Stimulated activated naive CD8-positive, alpha-beta T cell treated with anti-CD3 and anti-CD28 coated beads, Interleukin-15, Interleukin-2, amounts not matched to agents 100 ng/mL and 50 ng/mL, for 24 hours (primary cell): ENCODE data around the gene SRMS.
A peak's percentile ranks its signal among the peaks of the same experiment; 100 is the strongest.

ENCODE experiments used
- H3K27ac Mint-ChIP-seq: one replicate; pipeline ENCODE4 v1.8.0; 2021; ENCODE audit warnings: mild to moderate bottlenecking, mixed read lengths
- H3K27me3 Mint-ChIP-seq: one replicate; pipeline ENCODE4 v1.8.0; 2021; ENCODE audit warnings: mixed read lengths
- H3K36me3 Mint-ChIP-seq: one replicate; pipeline ENCODE4 v1.8.0; 2021; ENCODE audit warnings: low read depth, mixed read lengths
- H3K4me1 Mint-ChIP-seq: one replicate; pipeline ENCODE4 v1.8.0; 2021; ENCODE audit warnings: low read depth, mixed read lengths
- H3K4me3 Mint-ChIP-seq: one replicate; pipeline ENCODE4 v1.8.0; 2021; ENCODE audit warnings: mild to moderate bottlenecking, mixed read lengths
- H3K9me3 Mint-ChIP-seq: one replicate; pipeline ENCODE4 v1.8.0; 2021; ENCODE audit warnings: mixed read lengths

The SRMS gene

DNA sequence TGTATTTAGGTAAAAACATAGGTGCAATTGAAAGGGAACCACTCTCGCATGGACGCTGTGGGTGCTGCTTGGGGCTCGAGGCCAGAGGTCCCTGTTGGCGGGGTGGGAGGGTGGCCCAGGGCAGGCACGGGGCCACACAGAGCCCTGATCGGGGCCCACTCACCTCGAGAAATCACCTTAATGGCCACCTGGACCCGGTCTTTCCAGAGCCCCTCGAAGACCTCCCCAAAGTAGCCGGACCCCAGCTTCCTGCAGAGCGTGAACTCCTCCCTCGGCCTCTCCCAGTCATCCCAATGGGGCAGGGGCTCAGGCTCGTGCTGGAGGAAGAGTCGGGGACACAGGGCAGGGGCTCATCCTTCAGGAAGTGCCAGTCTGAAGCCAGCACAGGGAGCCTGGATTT, 14.2 kb downstream of the SRMS start:
- Mint-ChIP-seq H3K4me1 (peaks cover 16% of the 10 kb centered on the region), H3K27me3 (no peaks in the 10 kb centered on the region), H3K4me3 (no peak overlapping the region), H3K27ac (no peak overlapping the region), H3K36me3 (no peaks in the 10 kb centered on the region), H3K9me3 (no peaks in the 10 kb centered on the region)

DNA sequence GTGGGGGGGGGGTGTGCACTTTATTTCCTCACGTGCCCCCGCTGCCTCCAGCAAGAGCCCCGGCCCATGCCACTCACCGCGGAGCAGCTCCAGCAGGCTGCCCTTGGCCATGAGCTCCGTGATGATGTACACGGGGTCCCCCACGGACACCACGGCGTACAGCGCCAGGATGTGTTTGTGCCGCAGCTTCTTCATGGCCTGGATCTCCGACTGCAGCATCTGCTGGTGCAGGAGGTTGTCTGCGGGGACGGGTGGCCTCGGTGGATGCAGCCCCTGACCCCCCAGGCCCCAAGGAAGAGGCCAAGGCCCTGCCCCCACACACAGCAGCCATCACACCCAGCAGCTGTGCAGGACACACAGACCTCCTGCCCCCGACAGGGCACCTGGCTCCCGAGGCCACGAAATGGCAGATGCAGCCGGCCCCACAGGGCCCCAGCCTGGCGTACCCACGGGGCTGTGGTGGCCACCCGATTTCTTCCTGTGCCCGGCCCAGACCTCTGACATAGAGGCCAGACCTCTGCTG, 15.0 kb downstream of the SRMS start:
- no peaks in the 10 kb centered on the region for H3K36me3 Mint-ChIP-seq
- peaks cover 7% of the 10 kb centered on the region for H3K4me1 Mint-ChIP-seq
- H3K27ac Mint-ChIP-seq = no peak overlapping the region
- H3K9me3 Mint-ChIP-seq = no peaks in the 10 kb centered on the region
- H3K4me3 Mint-ChIP-seq = no peak overlapping the region
- no peaks in the 10 kb centered on the region for H3K27me3 Mint-ChIP-seq

DNA sequence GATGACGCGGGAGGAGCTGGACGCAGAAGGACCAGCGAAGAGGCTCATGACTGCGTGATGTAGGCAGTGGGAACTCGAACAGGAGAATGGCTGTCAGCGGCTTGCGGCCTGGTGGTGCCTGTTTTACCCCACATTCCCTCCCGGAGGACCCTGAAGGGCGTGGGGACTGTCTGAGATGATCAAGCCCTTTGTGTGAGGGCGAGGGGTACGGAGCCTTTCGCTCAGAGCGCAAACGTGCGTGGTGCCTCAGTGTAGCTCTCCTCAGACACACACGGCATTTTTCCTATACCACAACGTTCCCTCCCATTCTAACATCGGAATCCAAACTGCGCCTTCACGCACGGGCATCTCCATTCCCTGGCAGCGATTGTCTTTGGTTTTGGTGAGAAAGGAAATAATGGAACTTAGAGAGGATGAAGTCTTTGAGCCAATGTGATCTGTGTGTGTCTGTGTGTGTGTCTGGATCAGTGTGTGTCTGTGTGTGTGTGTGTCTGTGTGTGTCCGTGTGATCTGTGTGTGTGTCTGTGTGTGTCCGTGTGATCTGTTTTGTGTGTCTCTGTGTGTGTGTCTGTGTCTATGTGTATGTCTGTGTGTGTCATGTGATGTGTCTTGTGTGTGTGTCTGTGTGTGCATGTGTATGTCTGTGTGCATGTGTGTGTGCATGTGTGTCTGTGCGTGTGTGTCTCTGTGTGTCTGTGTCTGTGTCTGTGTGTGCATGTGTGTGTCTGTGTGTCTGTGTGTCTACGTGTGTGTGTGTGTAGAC, 15.7 kb downstream of the SRMS start:
- no peaks in the 10 kb centered on the region for H3K9me3 Mint-ChIP-seq
- H3K4me1 Mint-ChIP-seq = peaks cover 4% of the 10 kb centered on the region
- H3K36me3 Mint-ChIP-seq = no peaks in the 10 kb centered on the region
- no peaks in the 10 kb centered on the region for H3K27me3 Mint-ChIP-seq
- no peak overlapping the region for H3K27ac Mint-ChIP-seq
- H3K4me3 Mint-ChIP-seq = no peak overlapping the region

DNA sequence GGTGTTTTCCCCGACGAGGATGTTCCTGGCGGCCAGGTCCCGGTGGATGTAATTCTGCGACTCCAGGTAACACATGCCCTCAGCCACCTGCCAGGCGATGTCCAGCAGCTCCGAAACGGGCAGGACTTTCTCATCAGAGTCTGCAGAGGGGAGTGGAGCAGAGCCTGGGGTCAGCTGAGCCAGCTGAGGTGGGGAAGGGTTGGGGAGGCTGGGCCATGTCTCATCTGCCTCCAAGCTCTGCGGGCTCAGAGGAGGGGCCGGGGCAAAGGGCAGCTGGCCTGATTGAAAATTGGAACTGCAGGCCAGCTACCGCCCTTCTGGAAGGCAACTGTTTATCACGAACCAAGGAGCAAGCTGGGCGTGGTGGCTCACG, 16.8 kb downstream of the SRMS start:
- no peak overlapping the region for H3K4me3 Mint-ChIP-seq
- H3K9me3 Mint-ChIP-seq = no peaks in the 10 kb centered on the region
- H3K27ac Mint-ChIP-seq = no peak overlapping the region
- H3K27me3 Mint-ChIP-seq = no peaks in the 10 kb centered on the region
- no peaks in the 10 kb centered on the region for H3K36me3 Mint-ChIP-seq
- no peaks in the 10 kb centered on the region for H3K4me1 Mint-ChIP-seq

DNA sequence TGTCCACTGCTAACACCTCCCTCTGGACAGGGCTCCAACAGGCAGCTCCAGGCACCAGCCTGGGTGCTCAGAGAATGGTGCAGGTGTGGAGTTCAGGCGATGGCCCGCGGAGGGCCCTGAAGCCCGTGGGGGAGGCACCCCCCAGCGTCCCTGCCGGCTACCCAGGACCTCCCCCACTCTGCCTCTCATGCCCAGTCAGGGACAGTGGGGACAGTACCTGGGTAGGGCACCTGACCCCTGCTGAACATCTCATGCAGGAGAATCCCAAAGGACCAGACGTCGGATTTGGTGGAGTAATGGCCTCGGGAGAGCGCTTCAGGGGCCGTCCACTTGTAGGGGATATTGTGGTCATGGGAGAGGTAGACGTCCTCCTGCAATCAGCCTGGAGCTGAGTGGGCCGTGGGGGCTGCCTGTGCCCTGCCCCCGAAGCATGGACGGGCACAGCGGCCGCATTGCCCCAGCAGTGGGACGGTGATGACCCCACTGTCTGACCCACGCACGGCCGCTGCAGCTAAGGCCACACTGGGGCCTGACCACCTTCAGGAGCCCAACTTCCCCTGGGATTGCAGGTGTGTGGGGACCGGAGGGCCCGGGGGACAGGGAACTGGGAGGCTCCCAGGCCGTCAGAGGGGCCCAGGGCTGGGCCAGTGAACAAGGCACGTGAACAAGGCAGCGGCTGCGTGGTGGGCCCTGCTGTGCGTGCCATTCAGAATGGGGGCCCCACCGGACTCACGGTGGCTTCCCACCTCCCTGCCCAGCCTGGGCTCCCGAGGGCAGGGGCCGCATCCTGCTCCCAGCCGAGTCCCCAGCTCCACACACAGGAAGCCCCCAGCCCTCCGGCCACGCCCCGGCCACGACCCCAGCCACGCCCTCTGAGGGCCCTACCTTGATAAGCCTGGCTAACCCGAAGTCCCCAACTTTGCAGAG, 17.4 kb downstream of the SRMS start:
- no peaks in the 10 kb centered on the region for H3K27me3 Mint-ChIP-seq
- no peak overlapping the region for H3K4me3 Mint-ChIP-seq
- no peaks in the 10 kb centered on the region for H3K36me3 Mint-ChIP-seq
- no peaks in the 10 kb centered on the region for H3K4me1 Mint-ChIP-seq
- no peaks in the 10 kb centered on the region for H3K9me3 Mint-ChIP-seq
- no peak overlapping the region for H3K27ac Mint-ChIP-seq

DNA sequence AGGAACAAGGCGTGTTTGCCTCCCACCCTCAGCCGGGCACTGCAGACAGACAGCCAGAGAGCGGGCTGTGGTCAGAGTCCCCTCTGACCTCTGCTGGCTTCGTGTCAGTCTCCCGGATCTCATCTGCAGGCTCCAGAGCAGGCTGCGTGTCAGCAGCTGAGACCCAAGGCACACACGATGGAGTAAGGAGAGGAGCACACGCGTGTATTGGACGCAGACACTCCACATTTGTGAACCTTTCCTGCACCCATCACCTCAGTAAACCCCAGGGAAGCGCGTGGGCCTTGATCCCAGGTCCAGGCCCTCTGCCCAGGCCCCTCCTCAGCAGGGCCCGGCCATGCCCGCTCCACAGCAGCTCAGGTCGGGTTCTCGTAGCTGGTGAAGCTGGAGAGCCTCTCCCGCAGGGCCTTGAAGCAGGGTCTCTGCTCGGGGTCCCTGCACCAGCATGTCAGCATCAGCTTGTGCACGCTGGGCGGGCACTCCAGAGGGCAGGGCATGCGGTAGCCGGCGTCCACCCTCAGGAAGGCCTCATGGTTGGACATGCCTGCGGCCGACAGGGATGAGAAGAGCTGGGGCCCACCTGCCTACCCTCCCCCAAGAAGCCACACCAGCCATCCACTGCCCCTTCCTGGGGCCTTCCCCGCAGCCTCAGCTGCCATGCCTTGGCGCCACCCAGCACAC, 18.2 kb downstream of the SRMS start:
- Mint-ChIP-seq H3K4me3 (no peak overlapping the region), H3K36me3 (no peaks in the 10 kb centered on the region), H3K9me3 (no peaks in the 10 kb centered on the region), H3K4me1 (no peaks in the 10 kb centered on the region), H3K27me3 (no peaks in the 10 kb centered on the region), H3K27ac (no peak overlapping the region)

DNA sequence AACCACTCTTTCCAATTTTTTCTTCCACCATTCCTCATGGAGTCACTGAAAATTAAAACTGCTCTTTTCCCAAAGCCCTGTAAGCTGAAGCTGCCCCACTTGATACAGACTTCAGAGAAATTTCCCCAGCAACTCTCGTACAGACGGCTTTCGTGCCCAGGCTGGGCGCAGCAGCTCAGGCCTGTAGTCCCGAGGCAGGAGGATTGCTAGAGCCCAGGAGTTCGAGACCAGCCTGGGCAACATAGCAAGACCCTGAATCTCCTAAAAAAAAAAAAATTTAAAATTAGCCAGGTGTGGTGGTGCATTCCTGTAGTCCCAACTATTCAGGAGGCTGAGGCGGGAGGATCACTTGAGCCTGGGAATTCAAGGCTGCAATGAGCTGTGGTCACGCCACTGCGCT, 20.4 kb downstream of the SRMS start:
- Mint-ChIP-seq H3K27me3 (no peaks in the 10 kb centered on the region), H3K9me3 (peaks cover 5% of the 10 kb centered on the region), H3K4me3 (no peak overlapping the region), H3K4me1 (peaks cover 8% of the 10 kb centered on the region), H3K36me3 (peaks cover 16% of the 10 kb centered on the region), H3K27ac (peak overlapping the region; percentile 53)

DNA sequence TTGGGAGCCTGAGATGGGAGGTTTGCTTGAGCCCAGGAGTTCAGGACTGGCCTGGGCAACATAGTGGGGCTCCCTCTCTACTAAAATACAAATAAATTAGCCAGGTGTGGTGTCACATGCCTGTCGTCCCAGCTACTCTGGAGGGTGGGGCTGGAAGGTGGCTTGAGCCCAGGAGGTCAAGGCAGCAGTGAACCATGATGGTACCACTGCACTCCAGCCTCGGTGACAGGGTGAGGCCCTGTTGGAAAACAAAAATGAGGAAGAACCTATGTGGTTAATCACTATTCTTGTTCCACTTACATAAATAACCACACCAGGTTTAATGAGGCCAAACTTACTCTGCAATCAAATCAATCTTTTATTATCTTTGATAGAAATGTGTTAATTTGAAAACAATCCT, 21.6 kb downstream of the SRMS start:
- Mint-ChIP-seq H3K27me3 (no peaks in the 10 kb centered on the region), H3K9me3 (peaks cover 5% of the 10 kb centered on the region), H3K27ac (no peak overlapping the region), H3K4me1 (peaks cover 10% of the 10 kb centered on the region), H3K36me3 (peaks cover 18% of the 10 kb centered on the region), H3K4me3 (no peak overlapping the region)

DNA sequence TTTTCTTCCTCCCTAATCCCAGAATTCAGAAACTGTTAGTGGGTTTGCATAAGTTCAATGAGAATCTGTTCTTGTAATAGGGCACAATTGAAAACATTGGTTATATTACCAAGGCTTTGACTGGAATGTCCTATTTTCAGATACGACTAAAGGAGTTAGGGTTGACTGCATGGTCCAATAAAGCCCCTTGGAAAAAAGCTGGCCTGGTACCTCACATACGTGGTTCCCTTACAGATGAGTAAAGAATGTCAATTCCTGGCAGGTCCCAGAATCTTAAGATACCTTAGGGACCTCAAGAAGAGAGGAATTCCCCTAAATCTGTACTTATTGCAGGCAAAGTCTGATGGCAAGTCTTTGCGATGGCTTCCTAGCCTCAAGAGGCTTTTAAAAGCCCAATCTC, 22.4 kb downstream of the SRMS start:
- H3K36me3 Mint-ChIP-seq = peaks cover 18% of the 10 kb centered on the region
- H3K27ac Mint-ChIP-seq = no peak overlapping the region
- H3K4me1 Mint-ChIP-seq = peaks cover 10% of the 10 kb centered on the region
- H3K9me3 Mint-ChIP-seq = peaks cover 5% of the 10 kb centered on the region
- H3K27me3 Mint-ChIP-seq = no peaks in the 10 kb centered on the region
- no peak overlapping the region for H3K4me3 Mint-ChIP-seq

DNA sequence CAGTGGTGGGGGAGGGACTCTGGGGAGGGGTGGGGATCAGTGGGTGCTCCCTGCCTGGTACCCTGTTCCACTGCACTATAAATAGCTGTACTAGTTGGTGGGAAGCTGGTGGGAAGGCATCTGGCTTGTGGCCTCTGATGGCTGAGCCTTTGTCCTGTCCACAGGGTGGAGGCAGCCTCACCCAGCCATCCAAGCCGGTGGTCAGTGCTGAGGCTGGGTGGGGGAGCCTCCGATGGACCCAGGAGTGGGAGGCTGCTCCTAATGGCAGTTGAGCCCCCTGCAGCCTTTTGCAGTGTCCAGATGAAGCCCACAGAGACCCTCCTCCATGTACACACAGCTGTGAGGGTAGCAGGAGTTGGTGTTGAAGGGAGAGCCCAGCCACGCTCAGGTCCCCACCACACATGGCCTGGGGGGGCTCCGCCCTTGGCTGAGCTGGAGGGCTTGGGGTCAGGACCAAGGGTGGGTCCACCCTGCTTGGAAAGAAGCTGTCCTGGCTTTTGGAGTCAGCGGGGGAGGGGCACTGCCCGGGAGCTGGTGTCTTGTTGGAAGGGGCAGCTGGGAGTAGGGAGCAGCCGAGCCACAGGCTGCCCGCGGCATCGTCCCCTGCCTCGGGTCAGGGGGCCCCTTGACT, 24.5 kb downstream of the SRMS start:
- Mint-ChIP-seq H3K27ac (no peak overlapping the region), H3K4me1 (peaks cover 10% of the 10 kb centered on the region), H3K36me3 (peaks cover 18% of the 10 kb centered on the region), H3K9me3 (peaks cover 5% of the 10 kb centered on the region), H3K4me3 (no peak overlapping the region), H3K27me3 (no peaks in the 10 kb centered on the region)

DNA sequence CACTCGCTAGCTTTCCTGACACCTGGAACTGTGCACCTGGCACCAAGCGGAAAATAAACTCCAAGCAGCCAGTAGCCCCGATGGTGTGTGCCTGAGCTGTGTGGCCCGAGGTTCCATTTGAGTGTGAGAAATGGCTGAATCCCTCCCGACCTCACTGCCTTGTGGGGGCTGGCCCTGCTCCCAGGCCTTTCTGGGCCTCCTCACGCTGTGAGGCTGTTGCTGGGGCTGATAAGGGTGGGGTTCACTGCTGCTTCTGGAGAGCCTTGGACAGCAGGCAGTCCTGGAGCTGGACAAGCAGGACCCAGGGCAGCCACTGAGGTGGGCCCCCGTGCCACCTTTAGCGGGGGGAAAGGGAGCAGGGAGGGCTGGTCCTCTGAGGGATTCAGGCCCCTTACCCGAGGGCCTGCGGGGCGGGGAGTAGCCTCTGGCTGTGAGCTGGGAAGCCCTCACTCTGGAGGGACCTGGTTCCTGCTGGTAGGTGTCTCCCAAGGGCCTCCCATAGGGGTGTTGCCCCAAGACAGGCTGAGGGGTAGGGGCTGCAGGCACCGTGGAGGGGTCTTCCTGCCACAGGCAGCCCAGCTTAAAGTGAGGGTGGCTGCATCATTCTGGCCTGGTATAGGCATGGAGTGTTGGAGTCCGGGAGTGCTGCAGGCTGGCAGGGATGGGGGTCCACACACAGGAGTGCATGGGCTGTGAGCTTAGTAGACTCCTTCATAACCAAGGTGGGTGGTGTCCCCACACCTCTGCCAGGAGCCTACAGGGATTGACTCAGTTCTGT, 25.3 kb downstream of the SRMS start:
- H3K36me3 Mint-ChIP-seq = peaks cover 18% of the 10 kb centered on the region
- H3K27me3 Mint-ChIP-seq = no peaks in the 10 kb centered on the region
- H3K9me3 Mint-ChIP-seq = peaks cover 5% of the 10 kb centered on the region
- no peak overlapping the region for H3K27ac Mint-ChIP-seq
- peaks cover 10% of the 10 kb centered on the region for H3K4me1 Mint-ChIP-seq
- peak overlapping the region; percentile 47 for H3K4me3 Mint-ChIP-seq

DNA sequence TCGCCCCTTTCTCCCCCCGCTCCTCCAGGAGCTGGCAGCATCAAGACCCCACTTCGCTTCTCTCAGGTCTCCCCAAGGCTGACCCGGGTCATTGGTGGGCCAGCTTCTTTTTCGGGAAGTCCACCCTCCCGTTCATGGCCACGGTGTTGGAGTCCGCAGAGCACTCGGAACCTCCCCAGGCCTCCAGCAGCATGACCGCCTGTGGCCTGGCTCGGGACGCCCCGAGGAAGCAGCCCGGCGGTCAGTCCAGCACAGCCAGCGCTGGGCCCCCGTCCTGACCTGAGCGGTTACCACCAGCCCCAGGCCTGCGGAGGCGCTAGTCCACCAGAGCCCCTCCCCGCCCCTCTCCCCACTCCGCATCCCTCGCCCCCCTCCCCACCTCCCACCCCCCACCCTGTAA, 25.9 kb downstream of the SRMS start:
- H3K27ac Mint-ChIP-seq = peak overlapping the region; percentile 52

DNA sequence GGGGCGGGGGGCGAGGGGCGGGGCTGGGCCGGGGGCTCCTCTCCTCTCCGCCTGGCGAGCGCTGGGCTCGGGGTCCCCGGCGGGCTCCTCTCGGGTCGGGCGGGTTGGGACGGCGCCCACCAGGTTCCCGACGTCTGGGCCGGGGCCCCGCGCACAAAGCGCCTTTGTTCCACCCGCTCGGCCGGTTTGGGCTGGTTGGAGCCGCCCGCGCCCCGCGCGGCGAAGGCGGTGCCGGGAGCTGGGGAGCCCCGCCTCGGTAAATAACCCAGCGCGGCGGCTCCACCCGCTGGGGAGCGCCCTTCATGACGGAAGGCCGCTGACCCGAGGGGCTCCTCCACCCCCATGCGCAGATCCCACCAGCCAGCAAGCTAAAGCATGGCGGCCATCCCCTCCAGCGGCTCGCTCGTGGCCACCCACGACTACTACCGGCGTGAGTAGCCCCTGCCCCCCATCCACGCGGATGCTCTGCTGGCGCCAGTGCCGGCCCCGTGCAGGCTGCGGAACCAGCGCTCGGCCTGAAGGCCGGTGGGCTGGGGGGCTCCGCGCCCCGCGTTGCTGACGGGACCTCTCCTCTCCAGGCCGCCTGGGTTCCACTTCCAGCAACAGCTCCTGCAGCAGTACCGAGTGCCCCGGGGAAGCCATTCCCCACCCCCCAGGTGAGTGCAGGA, 26.5 kb downstream of the SRMS start:
- peaks cover 5% of the 10 kb centered on the region for H3K9me3 Mint-ChIP-seq
- peak overlapping the region; percentile 52 for H3K27ac Mint-ChIP-seq
- H3K27me3 Mint-ChIP-seq = no peaks in the 10 kb centered on the region
- peaks cover 10% of the 10 kb centered on the region for H3K4me1 Mint-ChIP-seq
- H3K4me3 Mint-ChIP-seq = peak overlapping the region; percentile 83
- H3K36me3 Mint-ChIP-seq = peaks cover 18% of the 10 kb centered on the region

More for the DNA sequence above, 25.9 kb downstream of the SRMS start:
- Mint-ChIP-seq H3K27me3 (no peaks in the 10 kb centered on the region), H3K36me3 (peaks cover 18% of the 10 kb centered on the region), H3K4me1 (peaks cover 10% of the 10 kb centered on the region), H3K9me3 (peaks cover 5% of the 10 kb centered on the region), H3K4me3 (peak overlapping the region; percentile 83)
